Effector memory CD4-positive, alpha-beta T cell (primary cell): ENCODE measurements around the gene RAD9B.
"Not testable (repeated sequence)": the region's sequence is repeated elsewhere in the genome, so short reads cannot be mapped to it uniquely, and the experiment has no call there.

ENCODE experiments used
- DNase-seq, 3 donors: peaks; one replicate each; pipeline ENCODE4 v3.0.0-alpha.2; 2020
- H3K27ac ChIP-seq: 2 replicates; pipeline ENCODE4 v1.7.0; 2013; ENCODE audit warnings: mild to moderate bottlenecking, low read length, moderate library complexity; ENCODE audit not compliant: insufficient read depth, poor library complexity, severe bottlenecking
- H3K27me3 ChIP-seq: replicated peaks from 2 replicates; pipeline ENCODE4 v1.7.0; 2013; ENCODE audit warnings: mild to moderate bottlenecking, low read length; ENCODE audit not compliant: insufficient read depth, control insufficient read depth, poor library complexity, severe bottlenecking
- H3K36me3 ChIP-seq: 2 replicates; pipeline ENCODE4 v1.7.0; 2013; ENCODE audit warnings: mild to moderate bottlenecking, low read length, moderate library complexity; ENCODE audit not compliant: control insufficient read depth, insufficient read depth
- H3K4me1 ChIP-seq: 2 replicates; pipeline ENCODE4 v1.7.0; 2013; ENCODE audit warnings: low read length, mild to moderate bottlenecking; ENCODE audit not compliant: control insufficient read depth, insufficient read depth, poor library complexity, severe bottlenecking
- H3K4me3 ChIP-seq: 2 replicates; pipeline ENCODE4 v1.7.0; 2013; ENCODE audit warnings: low read length, low read depth, mild to moderate bottlenecking; ENCODE audit not compliant: insufficient read depth, poor library complexity, severe bottlenecking
- H3K9me3 ChIP-seq: 2 replicates; pipeline ENCODE4 v1.7.0; 2013; ENCODE audit warnings: mild to moderate bottlenecking, low read length, moderate library complexity; ENCODE audit not compliant: control insufficient read depth

The RAD9B gene

GRCh38 chr12:110538869-110539622 is 36.9 kb downstream of the RAD9B start:
- H3K9me3 ChIP-seq: no peaks in the 10 kb centered on the region
- H3K4me3 ChIP-seq: no peak overlapping the region
- no peaks in the 10 kb centered on the region for H3K4me1 ChIP-seq
- peaks cover 50% of the 10 kb centered on the region for H3K36me3 ChIP-seq
- DNase-seq: no peak
- H3K27me3 ChIP-seq: no peaks in the 10 kb centered on the region
- H3K27ac ChIP-seq: no peak overlapping the region

GRCh38 chr12:110540048-110540447 is 37.9 kb downstream of the RAD9B start:
- Histone ChIP-seq H3K9me3 (no peaks in the 10 kb centered on the region), H3K4me1 (no peaks in the 10 kb centered on the region), H3K4me3 (no peak overlapping the region), H3K27me3 (no peaks in the 10 kb centered on the region), H3K36me3 (peaks cover 50% of the 10 kb centered on the region), H3K27ac (no peak overlapping the region)
- DNase-seq: no peak

GRCh38 chr12:110543252-110543959 is 41.3 kb downstream of the RAD9B start:
- Histone ChIP-seq H3K4me3 (no peak overlapping the region), H3K27me3 (no peaks in the 10 kb centered on the region), H3K9me3 (no peaks in the 10 kb centered on the region), H3K36me3 (peaks cover 22% of the 10 kb centered on the region), H3K4me1 (no peaks in the 10 kb centered on the region), H3K27ac (no peak overlapping the region)
- no peak for DNase-seq

GRCh38 chr12:110543965-110544364 is 41.8 kb downstream of the RAD9B start:
- H3K36me3 ChIP-seq: peaks cover 17% of the 10 kb centered on the region
- H3K4me1 ChIP-seq: no peaks in the 10 kb centered on the region
- H3K27me3 ChIP-seq: no peaks in the 10 kb centered on the region
- no peak for DNase-seq
- H3K9me3 ChIP-seq: no peaks in the 10 kb centered on the region
- no peak overlapping the region for H3K4me3 ChIP-seq
- no peak overlapping the region for H3K27ac ChIP-seq

GRCh38 chr12:110545259-110545658 is 43.1 kb downstream of the RAD9B start:
- H3K27ac ChIP-seq, DNase-seq, H3K27me3 ChIP-seq, H3K4me3 ChIP-seq, H3K4me1 ChIP-seq, H3K36me3 ChIP-seq, H3K9me3 ChIP-seq: not testable (repeated sequence)

GRCh38 chr12:110545812-110546211 is 43.7 kb downstream of the RAD9B start:
- Histone ChIP-seq H3K9me3 (no peaks in the 10 kb centered on the region), H3K4me1 (no peaks in the 10 kb centered on the region), H3K36me3 (peaks cover 14% of the 10 kb centered on the region), H3K27ac (no peak overlapping the region), H3K27me3 (no peaks in the 10 kb centered on the region), H3K4me3 (no peak overlapping the region)
- no peak for DNase-seq

- Histone ChIP-seq H3K36me3 (peaks cover 19% of the 10 kb centered on the region), H3K27me3 (no peaks in the 10 kb centered on the region), H3K4me3 (no peak overlapping the region), H3K9me3 (no peaks in the 10 kb centered on the region), H3K27ac (no peak overlapping the region), H3K4me1 (no peaks in the 10 kb centered on the region)
- no peak for DNase-seq
These were observed 44.2 kb downstream of the RAD9B start for GRCh38 chr12:110546339-110546738.

GRCh38 chr12:110547090-110547489 is 45.0 kb downstream of the RAD9B start:
- Histone ChIP-seq H3K36me3 (peaks cover 22% of the 10 kb centered on the region), H3K4me1 (no peaks in the 10 kb centered on the region), H3K4me3 (no peak overlapping the region), H3K27ac (no peak overlapping the region), H3K9me3 (no peaks in the 10 kb centered on the region), H3K27me3 (no peaks in the 10 kb centered on the region)
- no peak for DNase-seq

GRCh38 chr12:110548678-110549077 is 46.5 kb downstream of the RAD9B start:
- H3K27ac ChIP-seq: no peak overlapping the region
- peaks cover 19% of the 10 kb centered on the region for H3K36me3 ChIP-seq
- no peaks in the 10 kb centered on the region for H3K9me3 ChIP-seq
- DNase-seq: no peak
- no peaks in the 10 kb centered on the region for H3K27me3 ChIP-seq
- H3K4me1 ChIP-seq: no peaks in the 10 kb centered on the region
- no peak overlapping the region for H3K4me3 ChIP-seq

- DNase-seq: no peak
- Histone ChIP-seq H3K36me3 (peaks cover 16% of the 10 kb centered on the region), H3K27me3 (no peaks in the 10 kb centered on the region), H3K4me3 (no peak overlapping the region), H3K9me3 (no peaks in the 10 kb centered on the region), H3K27ac (no peak overlapping the region), H3K4me1 (no peaks in the 10 kb centered on the region)
These were observed 47.6 kb downstream of the RAD9B start for GRCh38 chr12:110549716-110550115.
